SKM-1 treated with dmso at 0.1 percent for 144 hours (cell line): ENCODE results near the gene GNE.
"Not testable (repeated sequence)": the region's sequence is repeated elsewhere in the genome, so short reads cannot be mapped to it uniquely, and the experiment has no call there.

Experiments used
- DNase-seq: peaks from one replicate; lab custom pipeline; 2025; ENCODE audit not compliant: unreplicated experiment; lab: John Stamatoyannopoulos, UW

Gene GNE

GRCh38 chr9:36208521-36209253 lies 49.6 kb downstream of the GNE start:
- DNase-seq: no peak

- DNase-seq: no peak
Measured at GRCh38 chr9:36207546-36208012, 50.7 kb downstream of the GNE start.

- DNase-seq: no peak
Measured at GRCh38 chr9:36207016-36207415, 51.2 kb downstream of the GNE start.

GRCh38 chr9:36204906-36205547 lies 53.2 kb downstream of the GNE start:
- DNase-seq: no peak

- no peak for DNase-seq
Measured at GRCh38 chr9:36194326-36195000, 63.8 kb downstream of the GNE start.

GRCh38 chr9:36193023-36193422 lies 65.2 kb downstream of the GNE start:
- DNase-seq: no peak

- DNase-seq: no peak
Measured at GRCh38 chr9:36192196-36192595, 66.1 kb downstream of the GNE start.

- DNase-seq: no peak
Measured at GRCh38 chr9:36191686-36192085, 66.6 kb downstream of the GNE start.

- DNase-seq: no peak
Measured at GRCh38 chr9:36191290-36191645, 67.0 kb downstream of the GNE start.

- DNase-seq: peak; percentile 99
Measured at GRCh38 chr9:36190388-36191289, 67.6 kb downstream of the GNE start, which contains the start of gene CLTA. TSS of gene CLTA (plus strand) at chr9:36190921. CDS start at chr9:36191057, 136 bp downstream.

- DNase-seq: no peak
Measured at GRCh38 chr9:36189976-36190375, 68.3 kb downstream of the GNE start.

- DNase-seq: no peak
Measured at GRCh38 chr9:36188212-36188611, 70.0 kb downstream of the GNE start.

- DNase-seq: no peak
Measured at GRCh38 chr9:36187414-36187813, 70.8 kb downstream of the GNE start.

GRCh38 chr9:36180243-36180642 lies 78.0 kb downstream of the GNE start:
- not testable (repeated sequence) for DNase-seq

GRCh38 chr9:36177571-36177970 lies 80.7 kb downstream of the GNE start:
- no peak for DNase-seq

GRCh38 chr9:36176496-36176895 lies 81.8 kb downstream of the GNE start:
- DNase-seq: not testable (repeated sequence)

- not testable (repeated sequence) for DNase-seq
Measured at GRCh38 chr9:36175209-36175608, 83.0 kb downstream of the GNE start.

GRCh38 chr9:36174731-36175130 lies 83.5 kb downstream of the GNE start:
- DNase-seq: no peak

- DNase-seq: no peak
Measured at GRCh38 chr9:36174271-36174670, 84.0 kb downstream of the GNE start.

- no peak for DNase-seq
Measured at GRCh38 chr9:36173861-36174260, 84.4 kb downstream of the GNE start.

GRCh38 chr9:36170531-36170930 lies 87.7 kb downstream of the GNE start:
- no peak for DNase-seq
